ENCODE data around the gene BABAM1.

BABAM1 gene

GRCh38 chr19:17243830-17244617, 23.2 kb upstream of the BABAM1 start:
- TF ChIP-seq, protein P1, sequence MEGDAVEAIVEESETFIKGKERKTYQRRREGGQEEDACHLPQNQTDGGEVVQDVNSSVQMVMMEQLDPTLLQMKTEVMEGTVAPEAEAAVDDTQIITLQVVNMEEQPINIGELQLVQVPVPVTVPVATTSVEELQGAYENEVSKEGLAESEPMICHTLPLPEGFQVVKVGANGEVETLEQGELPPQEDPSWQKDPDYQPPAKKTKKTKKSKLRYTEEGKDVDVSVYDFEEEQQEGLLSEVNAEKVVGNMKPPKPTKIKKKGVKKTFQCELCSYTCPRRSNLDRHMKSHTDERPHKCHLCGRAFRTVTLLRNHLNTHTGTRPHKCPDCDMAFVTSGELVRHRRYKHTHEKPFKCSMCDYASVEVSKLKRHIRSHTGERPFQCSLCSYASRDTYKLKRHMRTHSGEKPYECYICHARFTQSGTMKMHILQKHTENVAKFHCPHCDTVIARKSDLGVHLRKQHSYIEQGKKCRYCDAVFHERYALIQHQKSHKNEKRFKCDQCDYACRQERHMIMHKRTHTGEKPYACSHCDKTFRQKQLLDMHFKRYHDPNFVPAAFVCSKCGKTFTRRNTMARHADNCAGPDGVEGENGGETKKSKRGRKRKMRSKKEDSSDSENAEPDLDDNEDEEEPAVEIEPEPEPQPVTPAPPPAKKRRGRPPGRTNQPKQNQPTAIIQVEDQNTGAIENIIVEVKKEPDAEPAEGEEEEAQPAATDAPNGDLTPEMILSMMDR (IDR thresholded peaks at IDR 0.05; ENCODE audit: extremely low read depth, insufficient read depth, missing control alignments): no peak
- DNase-seq (ENCODE audit: low spot score): no peak
- in situ Hi-C loops (cut with MboI; ENCODE audit: low pct_unique_long_range_greater_than_20kb, low sequenced_read_pairs, unreplicated experiment): no loop called here

GRCh38 chr19:17244618-17245534, 22.4 kb upstream of the BABAM1 start:
- peak; percentile 63 for DNase-seq (ENCODE audit: low spot score)
- in situ Hi-C loops (cut with MboI; ENCODE audit: low pct_unique_long_range_greater_than_20kb, low sequenced_read_pairs, unreplicated experiment): no loop called here

DNA sequence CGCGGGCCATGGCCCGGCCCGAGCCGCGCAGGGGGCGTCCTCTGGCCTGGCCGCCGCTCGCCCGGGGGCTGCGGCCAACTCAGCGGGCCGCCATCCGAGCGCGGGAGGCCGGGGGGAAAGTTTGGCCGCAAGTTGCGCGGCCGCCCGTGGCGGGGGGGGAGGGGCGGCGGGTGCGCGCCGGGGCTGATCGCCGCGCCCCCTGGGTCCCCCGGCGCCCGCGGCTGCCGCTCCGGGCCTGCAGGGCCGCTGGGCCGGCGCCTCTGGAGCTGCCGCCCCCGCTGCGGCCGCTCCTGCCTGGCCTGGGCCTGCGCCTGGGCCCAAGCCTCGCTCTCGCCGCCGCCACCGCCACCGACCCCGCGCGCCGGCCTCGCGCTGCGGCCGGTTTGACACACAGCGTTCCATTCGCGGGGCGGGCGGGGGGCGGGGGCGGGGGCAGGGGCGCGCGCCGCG, 21.7 kb upstream of the BABAM1 start, which contains the start of gene NR2F6:
TSS of gene NR2F6 (minus strand) at position 385 of the 450 bp plus-strand sequence. CDS start 699 bp downstream, outside the sequence.
- in situ Hi-C loops (cut with MboI; ENCODE audit: low pct_unique_long_range_greater_than_20kb, low sequenced_read_pairs, unreplicated experiment): no loop called here

More at GRCh38 chr19:17244618-17245534, 22.4 kb upstream of the BABAM1 start:
- TF ChIP-seq, protein P1 (IDR thresholded peaks at IDR 0.05; ENCODE audit: extremely low read depth, insufficient read depth, missing control alignments): no peak

DNA sequence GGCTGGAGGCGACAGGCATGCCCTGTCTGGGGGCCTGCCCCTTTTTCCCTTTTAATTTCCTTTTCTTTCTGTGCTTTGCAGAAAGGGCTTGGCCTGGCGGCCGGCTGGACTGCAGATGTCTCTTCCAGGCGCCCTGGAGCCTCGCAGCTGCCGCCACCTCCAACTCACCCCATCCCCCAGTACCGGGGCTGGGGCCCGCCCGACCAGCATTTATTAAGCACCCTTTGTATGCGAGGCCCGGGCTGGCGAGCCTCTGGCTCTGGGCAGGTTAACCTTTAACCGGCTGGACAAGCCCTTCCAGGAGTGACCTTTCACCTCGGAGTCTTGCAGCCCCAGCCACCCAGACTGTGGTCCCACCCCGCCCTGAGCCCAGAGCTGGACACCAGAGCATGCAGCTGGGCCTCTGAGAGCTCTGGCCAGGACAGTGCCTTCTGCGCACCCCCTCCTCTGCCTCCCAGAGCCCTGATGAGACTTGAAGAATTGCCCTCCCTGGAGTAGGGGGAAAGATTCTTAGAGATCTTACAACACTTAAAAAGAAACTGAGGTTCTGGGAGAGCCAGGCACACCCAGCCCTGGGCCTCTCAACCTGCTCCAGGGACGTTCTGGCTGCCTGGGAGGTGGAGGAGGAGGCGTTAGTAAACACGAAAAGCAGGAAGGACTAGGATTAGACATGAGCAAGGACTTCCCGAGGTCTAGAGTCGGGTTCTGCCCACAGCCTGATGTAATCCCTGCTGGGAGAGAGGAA, 20.4 kb upstream of the BABAM1 start:
- TF ChIP-seq, protein P1 (IDR thresholded peaks at IDR 0.05; ENCODE audit: extremely low read depth, insufficient read depth, missing control alignments): no peak
- DNase-seq (ENCODE audit: low spot score): no peak

More for the DNA sequence above, 21.7 kb upstream of the BABAM1 start, which contains the start of gene NR2F6:
- TF ChIP-seq, protein P1 (IDR thresholded peaks at IDR 0.05; ENCODE audit: extremely low read depth, insufficient read depth, missing control alignments): no peak
- DNase-seq (ENCODE audit: low spot score): no peak

GRCh38 chr19:17248011-17248776, 19.0 kb upstream of the BABAM1 start:
- DNase-seq (ENCODE audit: low spot score): no peak
- in situ Hi-C loops (cut with MboI; ENCODE audit: low pct_unique_long_range_greater_than_20kb, low sequenced_read_pairs, unreplicated experiment): no loop called here
- TF ChIP-seq, protein P1 (IDR thresholded peaks at IDR 0.05; ENCODE audit: extremely low read depth, insufficient read depth, missing control alignments): no peak

More for the DNA sequence above, 20.4 kb upstream of the BABAM1 start:
- in situ Hi-C loops (cut with MboI; ENCODE audit: low pct_unique_long_range_greater_than_20kb, low sequenced_read_pairs, unreplicated experiment): no loop called here
